Dedifferentiated amniotic fluid mesenchymal stem cell (primary cell): ENCODE data around the gene DIAPH2.
A peak's percentile ranks its signal among the peaks of the same experiment; 100 is the strongest.

Experiments used
- DNase-seq: peaks from one replicate; pipeline ENCODE4 v3.0.0-alpha.2; 2016; ENCODE audit errors: extremely low spot score

Gene DIAPH2

GRCh38 chrX:97563531-97564133 lies 879.0 kb downstream of the DIAPH2 start:
- DNase-seq: peak; percentile 77

- no peak for DNase-seq
Observed at GRCh38 chrX:97564496-97564895, 879.9 kb downstream of the DIAPH2 start.

- no peak for DNase-seq
Observed at GRCh38 chrX:97587171-97587570, 902.5 kb downstream of the DIAPH2 start.

- DNase-seq: no peak
Observed at GRCh38 chrX:97594646-97595224, 910.1 kb downstream of the DIAPH2 start.

GRCh38 chrX:97597954-97598353 lies 913.3 kb downstream of the DIAPH2 start:
- no peak for DNase-seq

- no peak for DNase-seq
Observed at GRCh38 chrX:97602465-97603258, 918.0 kb downstream of the DIAPH2 start.

- DNase-seq: no peak
Observed at GRCh38 chrX:97605271-97605670, 920.6 kb downstream of the DIAPH2 start.

GRCh38 chrX:97609357-97609756 lies 924.7 kb downstream of the DIAPH2 start:
- no peak for DNase-seq

GRCh38 chrX:97609938-97610337 lies 925.3 kb downstream of the DIAPH2 start:
- DNase-seq: no peak

GRCh38 chrX:97616883-97617530 lies 932.4 kb downstream of the DIAPH2 start:
- no peak for DNase-seq

GRCh38 chrX:97619499-97619898 lies 934.9 kb downstream of the DIAPH2 start:
- no peak for DNase-seq

- no peak for DNase-seq
Observed at GRCh38 chrX:97622111-97622510, 937.5 kb downstream of the DIAPH2 start.

GRCh38 chrX:97628326-97628725 lies 943.7 kb downstream of the DIAPH2 start:
- no peak for DNase-seq

GRCh38 chrX:97628807-97629596 lies 944.4 kb downstream of the DIAPH2 start:
- no peak for DNase-seq

GRCh38 chrX:97629597-97629985 lies 944.9 kb downstream of the DIAPH2 start:
- DNase-seq: no peak

GRCh38 chrX:97633798-97634197 lies 949.2 kb downstream of the DIAPH2 start:
- DNase-seq: no peak

GRCh38 chrX:97636473-97637140 lies 952.0 kb downstream of the DIAPH2 start:
- no peak for DNase-seq

- no peak for DNase-seq
Observed at GRCh38 chrX:97637289-97637688, 952.6 kb downstream of the DIAPH2 start.

GRCh38 chrX:97638621-97639020 lies 954.0 kb downstream of the DIAPH2 start:
- DNase-seq: no peak

GRCh38 chrX:97639526-97639925 lies 954.9 kb downstream of the DIAPH2 start:
- DNase-seq: no peak
